B cell (primary cell): Measurements from ENCODE around the gene EXOC5. TPM values are rescaled to one million over a fixed set of nuclear protein-coding genes. Genes with fewer than 3 reads are reported as not detected.

ENCODE experiments used
- ATAC-seq: fragments of 200-7000 bp; cut with Tn5 transposase; one replicate; pipeline ENCODE4 v1.10.0; 2021; ENCODE audit warnings: low read depth, mild to moderate bottlenecking, moderate number of reproducible peaks, moderate library complexity
- CTCF ChIA-PET: fragments of 350-600 bp; sonication (Branson Sonifier 250); formaldehyde crosslinking; loops from one replicate; lab custom pipeline; 2021; ENCODE audit warnings: antibody characterized with exemption, inconsistent platforms; lab: Charles Lee
- POLR2A ChIA-PET: fragments of 350-600 bp; sonication (Branson Sonifier 250); formaldehyde crosslinking; loops from one replicate; lab custom pipeline; 2021; ENCODE audit warnings: antibody characterized with exemption; lab: Charles Lee
- DNase-seq: peaks from one replicate; pipeline ENCODE4 v3.0.0; 2013
- H2AFZ ChIP-seq: 2 replicates; pipeline ENCODE4 v1.6.1; 2012; ENCODE audit warnings: mild to moderate bottlenecking, low read depth, low read length; ENCODE audit not compliant: insufficient read depth, poor library complexity, severe bottlenecking
- H3K27ac ChIP-seq, 2 donors: 1 replicate in 1 of 2; 2 replicates in 1 of 2; pipeline ENCODE4 v1.5.1; 2012 to 2013; ENCODE audit warnings: low read length in 2 of 2, mild to moderate bottlenecking in 2 of 2, moderate library complexity in 1 of 2
- H3K27me3 ChIP-seq, 4 experiments: fragments of 200-600 bp in 1 of 4; sonication (generic) in 1 of 4; replicated peaks in 1 of 4; 1 replicate in 2 of 4; 2 replicates in 2 of 4; pipeline versions ENCODE4 v1.6.1 to v1.7.0; 2013 to 2016; ENCODE audit warnings: low read length in 3 of 4, mild to moderate bottlenecking in 2 of 4, mixed read lengths in 1 of 4, moderate library complexity in 1 of 4; ENCODE audit not compliant: insufficient read depth in 4 of 4, control insufficient read depth in 3 of 4; ENCODE audit errors: control extremely low read depth in 1 of 4
- H3K36me3 ChIP-seq, 2 experiments: replicated peaks in 1 of 2; 1 replicate in 1 of 2; 2 replicates in 1 of 2; pipeline versions ENCODE4 v1.6.1 to v1.7.1; 2013; ENCODE audit warnings: low read length in 1 of 2; ENCODE audit not compliant: insufficient read depth in 2 of 2, control insufficient read depth in 1 of 2; ENCODE audit errors: control extremely low read depth in 1 of 2, extremely low read depth in 1 of 2
- H3K4me1 ChIP-seq, 2 donors: fragments of 200-600 bp in 1 of 2; sonication (generic) in 1 of 2; 1 replicate in 1 of 2; 2 replicates in 1 of 2; pipeline versions ENCODE4 v1.5.1 to v1.6.1; 2013 to 2017; ENCODE audit warnings: low read length in 2 of 2; ENCODE audit not compliant: control insufficient read depth in 2 of 2, insufficient read depth in 2 of 2
- H3K4me2 ChIP-seq: replicated peaks from 2 replicates; pipeline ENCODE3; 2012; ENCODE audit warnings: mild to moderate bottlenecking, low read depth, low read length; ENCODE audit not compliant: poor library complexity, severe bottlenecking
- H3K4me3 ChIP-seq, 5 experiments: fragments of 200-600 bp in 1 of 5; sonication (generic) in 1 of 5; 1 replicate in 3 of 5; 2 replicates in 2 of 5; pipeline versions ENCODE4 v1.5.1 to v1.7.0; 2011 to 2016; ENCODE audit warnings: low read length in 4 of 5, mild to moderate bottlenecking in 4 of 5, low read depth in 2 of 5, control low read depth in 1 of 5, moderate library complexity in 1 of 5; ENCODE audit not compliant: insufficient read depth in 1 of 5; ENCODE audit errors: control extremely low read depth in 1 of 5, extremely low read depth in 1 of 5
- H3K79me2 ChIP-seq: fragments of 200-600 bp; sonication (generic); one replicate; pipeline ENCODE4 v1.6.0; 2016; ENCODE audit warnings: low read length; ENCODE audit not compliant: control insufficient read depth, insufficient read depth
- H3K9ac ChIP-seq: fragments of 200-600 bp; sonication (generic); 2 replicates; pipeline ENCODE4 v1.6.1; 2017; ENCODE audit warnings: mild to moderate bottlenecking, low read length, moderate library complexity
- H3K9me3 ChIP-seq, 3 donors: one replicate each; pipeline versions ENCODE4 v1.6.1 to v1.7.1; 2013; ENCODE audit warnings: low read length in 2 of 3; ENCODE audit not compliant: control insufficient read depth in 2 of 3, insufficient read depth in 1 of 3; ENCODE audit errors: control extremely low read depth in 1 of 3
- H4K20me1 ChIP-seq: 2 replicates; pipeline ENCODE4 v1.6.0; 2012; ENCODE audit warnings: mild to moderate bottlenecking, low read length; ENCODE audit not compliant: insufficient read depth, control insufficient read depth, poor library complexity, severe bottlenecking
- H3K27ac Mint-ChIP-seq: one replicate; pipeline ENCODE4 v1.8.0; 2021; ENCODE audit warnings: mixed read lengths
- H3K27me3 Mint-ChIP-seq: one replicate; pipeline ENCODE4 v1.8.0; 2021; ENCODE audit warnings: mixed read lengths
- H3K4me1 Mint-ChIP-seq: one replicate; pipeline ENCODE4 v1.8.0; 2021; ENCODE audit warnings: mixed read lengths
- H3K4me3 Mint-ChIP-seq: one replicate; pipeline ENCODE4 v1.8.0; 2021; ENCODE audit warnings: mixed read lengths
- H3K9me3 Mint-ChIP-seq: one replicate; pipeline ENCODE4 v1.8.0; 2022; ENCODE audit warnings: mixed read lengths; ENCODE audit not compliant: insufficient read depth
- EZH2 ChIP-seq: IDR thresholded peaks from 2 replicates; pipeline ENCODE4 v1.6.1; 2012; ENCODE audit warnings: borderline replicate concordance, low read depth, mild to moderate bottlenecking, moderate library complexity, low read length; ENCODE audit not compliant: insufficient read depth, poor library complexity, severe bottlenecking
- WGBS: methylation state at CpG from one replicate; pipeline ENCODE4 v1.1.5; 2013; ENCODE audit warnings: missing lambda C conversion rate; ENCODE audit not compliant: insufficient coverage; 5-methylcytosine and 5-hydroxymethylcytosine counted together
- intact Hi-C: fragments of 100-400 bp; cut with micrococcal nuclease; formaldehyde crosslinking; loops from one replicate; pipeline ENCODE4 v1.10.0; 2022
- polyA plus RNA-seq: library from polyadenylated mRNA; depleted of rRNA; stranded (reverse); fragments of >200 nt; gene quantifications from 2 replicates; pipeline ENCODE4 v1.2.3, GENCODE V29; 2012
- total RNA-seq, 2 donors: library from RNA; stranded (reverse); fragments of 120-200 nt in 1 of 2; gene quantifications; 1 replicate in 1 of 2; 2 replicates in 1 of 2; pipeline versions ENCODE4 v1.2.3 to v1.2.4, GENCODE V29; 2013 to 2022
- TF ChIP-seq, protein P1 (sequence below): fragments of 200-600 bp; IDR thresholded peaks from one replicate; pipeline ENCODE4 v1.8.0; 2022; ENCODE audit warnings: antibody characterized with exemption, mild to moderate bottlenecking

EXOC5 gene
- total and polyA plus RNA-seq, 2 donors (not counting 1 experiment from before 2014, with no cell fraction given), result 5.4 to 60.0 TPM

- TF ChIP-seq, protein P1, sequence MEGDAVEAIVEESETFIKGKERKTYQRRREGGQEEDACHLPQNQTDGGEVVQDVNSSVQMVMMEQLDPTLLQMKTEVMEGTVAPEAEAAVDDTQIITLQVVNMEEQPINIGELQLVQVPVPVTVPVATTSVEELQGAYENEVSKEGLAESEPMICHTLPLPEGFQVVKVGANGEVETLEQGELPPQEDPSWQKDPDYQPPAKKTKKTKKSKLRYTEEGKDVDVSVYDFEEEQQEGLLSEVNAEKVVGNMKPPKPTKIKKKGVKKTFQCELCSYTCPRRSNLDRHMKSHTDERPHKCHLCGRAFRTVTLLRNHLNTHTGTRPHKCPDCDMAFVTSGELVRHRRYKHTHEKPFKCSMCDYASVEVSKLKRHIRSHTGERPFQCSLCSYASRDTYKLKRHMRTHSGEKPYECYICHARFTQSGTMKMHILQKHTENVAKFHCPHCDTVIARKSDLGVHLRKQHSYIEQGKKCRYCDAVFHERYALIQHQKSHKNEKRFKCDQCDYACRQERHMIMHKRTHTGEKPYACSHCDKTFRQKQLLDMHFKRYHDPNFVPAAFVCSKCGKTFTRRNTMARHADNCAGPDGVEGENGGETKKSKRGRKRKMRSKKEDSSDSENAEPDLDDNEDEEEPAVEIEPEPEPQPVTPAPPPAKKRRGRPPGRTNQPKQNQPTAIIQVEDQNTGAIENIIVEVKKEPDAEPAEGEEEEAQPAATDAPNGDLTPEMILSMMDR, result no peak
- no peak for TF ChIP-seq EZH2
- H3K27me3 ChIP-seq, result peaks cover 0 to 3% (median 0%) of the 10 kb centered on the region in 4 experiments
- H3K4me2 ChIP-seq, result no peak overlapping the region
- peaks cover 0 to 1% (median 0%) of the 10 kb centered on the region in 3 donors for H3K9me3 ChIP-seq
- no peaks in the 10 kb centered on the region for H3K79me2 ChIP-seq
- intact Hi-C loops, result no loop called here
- H3K27ac Mint-ChIP-seq, result no peak overlapping the region
- H3K27me3 Mint-ChIP-seq, result peaks cover 25% of the 10 kb centered on the region
- no peak overlapping the region for H3K4me3 ChIP-seq
- no peaks in the 10 kb centered on the region for H3K4me1 ChIP-seq
- no peak overlapping the region for H2AFZ ChIP-seq
- no peak for ATAC-seq
- ChIA-PET POLR2A (no interaction called here), CTCF (no interaction called here)
- 73% methylated on average over 4 of the region's 6 CpGs for WGBS
- H4K20me1 ChIP-seq, result no peaks in the 10 kb centered on the region
- H3K9me3 Mint-ChIP-seq, result no peaks in the 10 kb centered on the region
- no peaks in the 10 kb centered on the region for H3K36me3 ChIP-seq
- no peak for DNase-seq
- no peak overlapping the region for H3K9ac ChIP-seq
- H3K27ac ChIP-seq, result no peak overlapping the region
- H3K4me1 Mint-ChIP-seq, result no peaks in the 10 kb centered on the region
- no peak overlapping the region for H3K4me3 Mint-ChIP-seq
Observed at GRCh38 chr14:57160333-57160732, 108.4 kb downstream of the EXOC5 start.

- peaks cover 0 to 1% (median 0%) of the 10 kb centered on the region in 3 donors for H3K9me3 ChIP-seq
- peaks cover 0 to 3% (median 0%) of the 10 kb centered on the region in 4 experiments for H3K27me3 ChIP-seq
- H3K4me1 ChIP-seq, result no peaks in the 10 kb centered on the region
- H3K79me2 ChIP-seq, result no peaks in the 10 kb centered on the region
- no peak overlapping the region for H3K9ac ChIP-seq
- CTCF ChIA-PET, result no interaction called here
- Mint-ChIP-seq H3K9me3 (no peaks in the 10 kb centered on the region), H3K27me3 (peaks cover 19% of the 10 kb centered on the region), H3K4me1 (no peaks in the 10 kb centered on the region), H3K27ac (no peak overlapping the region), H3K4me3 (no peak overlapping the region)
- no peak for DNase-seq
- no peak for TF ChIP-seq EZH2
- TF ChIP-seq, protein P1, result no peak
- intact Hi-C loops, result no loop called here
- H3K27ac ChIP-seq, result no peak overlapping the region
- H3K36me3 ChIP-seq, result no peaks in the 10 kb centered on the region
- H3K4me3 ChIP-seq, result no peak overlapping the region
- WGBS, result 82% methylated on average over 3 of the region's 4 CpGs
- no peaks in the 10 kb centered on the region for H4K20me1 ChIP-seq
- no peak overlapping the region for H3K4me2 ChIP-seq
- no peak for ATAC-seq
- no peak overlapping the region for H2AFZ ChIP-seq
- POLR2A ChIA-PET, result no interaction called here
Observed at GRCh38 chr14:57153286-57153685, 115.4 kb downstream of the EXOC5 start.

Other genes starting within 250 kb of the EXOC5 start
- gene AP5M1, start 66 bp upstream of the EXOC5 start, total RNA-seq, result 53.6 and 54.9 TPM in 2 replicates
- 14.5 and 16.4 TPM in 2 replicates for gene AP5M1, start 66 bp upstream of the EXOC5 start, polyA plus RNA-seq
- gene NAA30, start 121.7 kb upstream of the EXOC5 start, total RNA-seq, result 13.3 and 14.7 TPM in 2 replicates
- 2.8 and 6.4 TPM in 2 replicates for gene NAA30, start 121.7 kb upstream of the EXOC5 start, polyA plus RNA-seq
- not detected in 2 replicates for gene CCDC198, start 225.0 kb upstream of the EXOC5 start, total RNA-seq
- not detected in 2 replicates for gene CCDC198, start 225.0 kb upstream of the EXOC5 start, polyA plus RNA-seq